ENCODE results near the gene VPS41.

- TF ChIP-seq CTCF (tag by site-specific recombination; IDR thresholded peaks at IDR 0.05) (no peak), KLF9 (tag by site-specific recombination; IDR thresholded peaks at IDR 0.05; ENCODE audit: low read depth) (no peak), ZNF768 (tag by site-specific recombination; IDR thresholded peaks at IDR 0.05) (no peak), ZNF174 (tag by site-specific recombination; IDR thresholded peaks at IDR 0.05) (no peak), ZNF791 (tag by site-specific recombination; IDR thresholded peaks at IDR 0.05) (no peak), ZNF707 (tag by site-specific recombination; IDR thresholded peaks at IDR 0.05) (no peak)
Observed at GRCh38 chr7:38905056-38905759, 3.8 kb downstream of the VPS41 start.

All from HEK293 (cell line).